GM12878 (cell line): ENCODE data around the gene KIRREL3. TPM values are rescaled to one million over a fixed set of nuclear protein-coding genes. Genes with fewer than 3 reads are reported as not detected.

Source experiments
- ATAC-seq: fragments of 200-7000 bp; cut with Tn5 transposase; 3 replicates; pipeline ENCODE4 v1.9.1; 2020; ENCODE audit warnings: mild to moderate bottlenecking, moderate library complexity
- BruUV-seq: library from RNA; stranded (reverse); fragments of 400-500 nt; replicated peaks from 2 replicates; lab custom pipeline; 2021; lab: Mats Ljungman, UMichigan
- CTCF ChIA-PET: fragments of 300-600 bp; sonication (Branson Sonifier 250); formaldehyde crosslinking; extraction: SDS; loops from one replicate; lab custom pipeline; 2021; ENCODE audit warnings: inconsistent platforms; lab: Yijun Ruan, JAX
- POLR2A ChIA-PET: fragments of 350-600 bp; formaldehyde crosslinking; extraction: SDS; loops from one replicate; lab custom pipeline; 2021; ENCODE audit warnings: inconsistent platforms; lab: Charles Lee
- RAD21 ChIA-PET: fragments of 300-600 bp; sonication (Branson Sonifier 250); formaldehyde crosslinking; loops from one replicate; lab custom pipeline; 2023; ENCODE audit warnings: antibody characterized with exemption; ENCODE audit not compliant: unreplicated experiment; lab: Charles Lee
- SMC1A ChIA-PET: fragments of 300-600 bp; sonication (Branson Sonifier 250); formaldehyde crosslinking; loops from one replicate; lab custom pipeline; 2023; ENCODE audit not compliant: unreplicated experiment, uncharacterized antibody; lab: Charles Lee
- DNase-seq: peaks from one replicate; pipeline ENCODE4 v3.0.0-alpha.2; 2011; ENCODE audit warnings: low read depth, low spot score
- FAIRE-seq: peaks from 3 replicates; lab custom pipeline; 2011; peaks lifted over from hg19 to GRCh38; lab: Jason Lieb, UNC
- H2AFZ ChIP-seq: 2 replicates; pipeline ENCODE4 v1.6.0; 2011; ENCODE audit warnings: low read depth, low read length, control low read depth; ENCODE audit not compliant: control insufficient read depth
- H3K27ac ChIP-seq: 2 replicates; pipeline ENCODE4 v1.5.1; 2011; ENCODE audit warnings: control low read depth; ENCODE audit not compliant: control insufficient read depth, insufficient read depth
- H3K27me3 ChIP-seq, 2 experiments: replicated peaks in 1 of 2; 2 replicates each; pipeline versions ENCODE4 v1.6.0 to v1.6.1; 2011; ENCODE audit warnings: low read length in 1 of 2; ENCODE audit not compliant: control insufficient read depth in 2 of 2, insufficient read depth in 2 of 2
- H3K36me3 ChIP-seq, 2 experiments: 2 replicates each; pipeline ENCODE4 v1.5.1; 2011; ENCODE audit warnings: low read length in 1 of 2; ENCODE audit not compliant: control insufficient read depth in 2 of 2, insufficient read depth in 2 of 2
- H3K4me1 ChIP-seq: 2 replicates; pipeline ENCODE4 v1.6.1; 2011; ENCODE audit warnings: mild to moderate bottlenecking, low read length, moderate library complexity, mixed read lengths; ENCODE audit not compliant: control insufficient read depth, insufficient read depth
- H3K4me2 ChIP-seq: 2 replicates; pipeline ENCODE4 v1.6.0; 2011; ENCODE audit warnings: control low read depth; ENCODE audit not compliant: control insufficient read depth, insufficient read depth
- H3K4me3 ChIP-seq: fragments of 200-600 bp; sonication (generic); 2 replicates; pipeline ENCODE4 v1.5.1; 2016
- H3K79me2 ChIP-seq: 2 replicates; pipeline ENCODE4 v1.6.0; 2011; ENCODE audit warnings: low read length; ENCODE audit not compliant: control insufficient read depth, insufficient read depth
- H3K9ac ChIP-seq: 2 replicates; pipeline ENCODE4 v1.8.0; 2011; ENCODE audit warnings: low read length, control low read depth, mixed read lengths; ENCODE audit not compliant: control insufficient read depth, insufficient read depth
- H3K9me3 ChIP-seq: replicated peaks from 3 replicates; pipeline ENCODE4 v1.5.1; 2011; ENCODE audit warnings: mild to moderate bottlenecking, low read length; ENCODE audit not compliant: control insufficient read depth, insufficient read depth
- H4K20me1 ChIP-seq: 2 replicates; pipeline ENCODE4 v1.6.0; 2011; ENCODE audit not compliant: control insufficient read depth, insufficient read depth
- ASH2L ChIP-seq: fragments of 300-600, 200-600 bp; sonication (generic); IDR thresholded peaks from 2 replicates; pipeline ENCODE4 v1.6.1; 2017; ENCODE audit warnings: low read depth, mild to moderate bottlenecking, borderline replicate concordance
- BCL3 ChIP-seq: IDR thresholded peaks from 2 replicates; pipeline ENCODE4 v1.6.1; 2011; ENCODE audit warnings: borderline replicate concordance, low read depth, mild to moderate bottlenecking, moderate library complexity, low read length; ENCODE audit not compliant: insufficient read depth, poor library complexity, severe bottlenecking
- CREB1 ChIP-seq: IDR thresholded peaks from 2 replicates; pipeline ENCODE4 v1.6.1; 2012; ENCODE audit warnings: low read depth, mild to moderate bottlenecking, inconsistent platforms
- GABPA ChIP-seq: IDR thresholded peaks from 2 replicates; pipeline ENCODE4 v1.6.1; 2014; ENCODE audit warnings: antibody characterized with exemption, low read depth, mild to moderate bottlenecking, inconsistent platforms
- HDGF ChIP-seq: fragments of 450-650 bp; IDR thresholded peaks from 2 replicates; pipeline ENCODE4 v1.6.1; 2016; ENCODE audit warnings: antibody characterized with exemption
- JUNB ChIP-seq: IDR thresholded peaks from 2 replicates; pipeline ENCODE4 v1.6.1; 2016; ENCODE audit warnings: antibody characterized with exemption, mild to moderate bottlenecking
- KDM1A ChIP-seq: fragments of 200-600 bp; sonication (generic); IDR thresholded peaks from 2 replicates; pipeline ENCODE4 v1.6.1; 2016; ENCODE audit warnings: borderline replicate concordance
- LARP7 ChIP-seq: fragments of 450-650 bp; IDR thresholded peaks from 2 replicates; pipeline ENCODE4 v1.6.1; 2017; ENCODE audit warnings: mild to moderate bottlenecking
- MLLT1 ChIP-seq: fragments of 450-650 bp; IDR thresholded peaks from 2 replicates; pipeline ENCODE4 v1.6.1; 2016; ENCODE audit warnings: mild to moderate bottlenecking
- NKRF ChIP-seq: fragments of 450-650 bp; conservative IDR thresholded peaks from 2 replicates; pipeline ENCODE4 v1.6.1; 2017; ENCODE audit warnings: mild to moderate bottlenecking, moderate library complexity
- NR2C2 ChIP-seq: IDR thresholded peaks from 2 replicates; pipeline ENCODE4 v1.6.1; 2011; ENCODE audit warnings: borderline replicate concordance, low read depth; ENCODE audit not compliant: control insufficient read depth, insufficient read length
- POLR2AphosphoS2 ChIP-seq: IDR thresholded peaks from 2 replicates; pipeline ENCODE4 v1.6.1; 2011; ENCODE audit warnings: low read depth, mild to moderate bottlenecking, low read length, improper control_type of control experiment, moderate library complexity
- SMAD1 ChIP-seq: fragments of 450-650 bp; IDR thresholded peaks from 2 replicates; pipeline ENCODE4 v1.6.1; 2018; ENCODE audit warnings: mild to moderate bottlenecking, low read depth; ENCODE audit not compliant: partially characterized antibody
- USF2 ChIP-seq: IDR thresholded peaks from 2 replicates; pipeline ENCODE4 v1.6.1; 2011; ENCODE audit warnings: low read depth, low read length, improper control_type of control experiment, borderline replicate concordance
- WGBS: methylation state at CpG from one replicate; pipeline ENCODE4 v1.1.6; 2016; ENCODE audit warnings: low lambda C conversion rate; ENCODE audit not compliant: insufficient replicate concordance, insufficient coverage; ENCODE audit errors: missing lambda C conversion rate; 5-methylcytosine and 5-hydroxymethylcytosine counted together
- in situ Hi-C: fragments of 300-500 bp; cut with MboI; formaldehyde crosslinking; loops from 9 replicates; pipeline ENCODE4 v1.14.3; 2018; ENCODE audit warnings: mixed read lengths
- intact Hi-C: fragments of 100-400 bp; cut with micrococcal nuclease; formaldehyde crosslinking; loops from one replicate; pipeline ENCODE4 v1.14.2; 2022; ENCODE audit not compliant: unreplicated experiment
- polyA plus RNA-seq, 11 experiments: library from polyadenylated mRNA; depleted of rRNA in 4 of 11; unstranded in 6 of 11; stranded (reverse) in 5 of 11; fragments of >200 nt; fragmentation: Nextera tagmentation in 4 of 11; fragmentation: Illumina TruSeq in 1 of 11; extraction: Ambion mirVana in 4 of 11; extraction: Trizol in 1 of 11; gene quantifications; 1 replicate in 1 of 11; 2 replicates in 10 of 11; pipeline versions ENCODE4 v1.2.1 to v1.2.3, GENCODE V29; 2011 to 2016; ENCODE audit warnings: inconsistent platforms in 2 of 11, missing spikeins in 2 of 11, low read depth in 1 of 11
- total RNA-seq, 4 experiments: library from RNA; depleted of rRNA in 3 of 4; stranded (reverse); fragments of >200 nt in 3 of 4; fragmentation: Illumina TruSeq in 1 of 4; extraction: Trizol in 1 of 4; gene quantifications; 2 replicates each; pipeline versions ENCODE4 v1.2.1 to v1.2.3, GENCODE V29; 2013 to 2021
- TF ChIP-seq, protein P1 (sequence below): fragments of 150-350 bp; IDR thresholded peaks from 2 replicates; pipeline ENCODE4 v1.6.1; 2014; ENCODE audit warnings: mild to moderate bottlenecking, low read depth, low read length
- TF ChIP-seq, protein P2 (sequence below): IDR thresholded peaks from 2 replicates; pipeline ENCODE4 v1.6.1; 2012; ENCODE audit warnings: low read depth, low read length, improper control_type of control experiment

Gene KIRREL3
- total and polyA plus RNA-seq, 10 of the 15 experiments (the other 5 are each of a cell fraction or from before 2014, with no cell fraction given) = under 0.01 TPM; not detected in 9

DNA sequence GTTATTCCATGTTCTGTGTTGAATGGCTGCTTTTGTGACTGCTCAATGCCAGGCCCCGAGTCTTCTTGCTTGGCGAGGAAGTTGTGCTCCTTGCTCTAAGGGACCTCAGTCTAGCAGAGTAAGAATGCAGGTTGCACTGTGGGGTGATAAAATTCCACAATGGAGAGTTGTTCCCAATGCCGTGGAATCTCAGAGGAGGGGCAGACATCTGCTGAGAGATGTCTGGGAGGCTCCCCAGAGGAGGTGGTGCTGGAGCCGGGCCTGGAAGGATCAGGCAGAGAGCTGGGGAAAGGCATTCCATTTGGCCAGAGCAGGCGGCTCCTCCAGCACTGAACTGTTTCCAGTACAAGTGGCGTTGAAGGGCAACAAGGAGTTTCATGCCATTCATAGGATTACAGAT, 589.9 kb downstream of the KIRREL3 start:
- intact Hi-C loops = no loop called here
- ChIA-PET SMC1A (interaction anchor here (1.6 kb wide), 1 partner anchor 70 kb away, joined by 10 read pairs; no protein-coding TSS in a partner anchor), RAD21 (interaction anchor here (1.8 kb wide), 1 partner anchor 100 kb away, joined by 4 read pairs; no protein-coding TSS in a partner anchor)
- TF ChIP-seq, protein P1, sequence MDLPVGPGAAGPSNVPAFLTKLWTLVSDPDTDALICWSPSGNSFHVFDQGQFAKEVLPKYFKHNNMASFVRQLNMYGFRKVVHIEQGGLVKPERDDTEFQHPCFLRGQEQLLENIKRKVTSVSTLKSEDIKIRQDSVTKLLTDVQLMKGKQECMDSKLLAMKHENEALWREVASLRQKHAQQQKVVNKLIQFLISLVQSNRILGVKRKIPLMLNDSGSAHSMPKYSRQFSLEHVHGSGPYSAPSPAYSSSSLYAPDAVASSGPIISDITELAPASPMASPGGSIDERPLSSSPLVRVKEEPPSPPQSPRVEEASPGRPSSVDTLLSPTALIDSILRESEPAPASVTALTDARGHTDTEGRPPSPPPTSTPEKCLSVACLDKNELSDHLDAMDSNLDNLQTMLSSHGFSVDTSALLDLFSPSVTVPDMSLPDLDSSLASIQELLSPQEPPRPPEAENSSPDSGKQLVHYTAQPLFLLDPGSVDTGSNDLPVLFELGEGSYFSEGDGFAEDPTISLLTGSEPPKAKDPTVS = no peak
- TF ChIP-seq, protein P2, sequence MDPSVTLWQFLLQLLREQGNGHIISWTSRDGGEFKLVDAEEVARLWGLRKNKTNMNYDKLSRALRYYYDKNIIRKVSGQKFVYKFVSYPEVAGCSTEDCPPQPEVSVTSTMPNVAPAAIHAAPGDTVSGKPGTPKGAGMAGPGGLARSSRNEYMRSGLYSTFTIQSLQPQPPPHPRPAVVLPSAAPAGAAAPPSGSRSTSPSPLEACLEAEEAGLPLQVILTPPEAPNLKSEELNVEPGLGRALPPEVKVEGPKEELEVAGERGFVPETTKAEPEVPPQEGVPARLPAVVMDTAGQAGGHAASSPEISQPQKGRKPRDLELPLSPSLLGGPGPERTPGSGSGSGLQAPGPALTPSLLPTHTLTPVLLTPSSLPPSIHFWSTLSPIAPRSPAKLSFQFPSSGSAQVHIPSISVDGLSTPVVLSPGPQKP = no peak
- TF ChIP-seq USF2 (no peak), KDM1A (no peak), JUNB (no peak), LARP7 (no peak), NKRF (no peak), NR2C2 (no peak), MLLT1 (no peak), HDGF (no peak), ASH2L (no peak), SMAD1 (no peak), CREB1 (no peak), GABPA (no peak), POLR2AphosphoS2 (no peak), BCL3 (no peak)

More for the DNA sequence above, 589.9 kb downstream of the KIRREL3 start:
- DNase-seq (no peak), FAIRE-seq (no peak), ATAC-seq (no peak)
- H3K27ac ChIP-seq = no peak overlapping the region
- WGBS = 66% methylated on average over 6 of the region's 6 CpGs
- CTCF ChIA-PET = interaction anchor here (0.8 to 1.2 kb wide), 2 partner anchors 9 to 100 kb away, joined by 4 to 9 read pairs; no protein-coding TSS in a partner anchor
- H3K36me3 ChIP-seq = no peaks in the 10 kb centered on the region
- in situ Hi-C loops = no loop called here
- H3K4me2 ChIP-seq = no peak overlapping the region
- H3K4me1 ChIP-seq = no peaks in the 10 kb centered on the region
- POLR2A ChIA-PET = no interaction called here
- no peaks in the 10 kb centered on the region for H3K79me2 ChIP-seq
- H4K20me1 ChIP-seq = no peaks in the 10 kb centered on the region
- no TSS peak for BruUV-seq
- H3K9ac ChIP-seq = no peak overlapping the region
- H3K27me3 ChIP-seq = no peaks in the 10 kb centered on the region
- no peaks in the 10 kb centered on the region for H3K9me3 ChIP-seq
- no peak overlapping the region for H2AFZ ChIP-seq
- no peak overlapping the region for H3K4me3 ChIP-seq
